GM12865 (cell line): ENCODE results near the gene PTMA.
"Not testable (repeated sequence)": the region's sequence is repeated elsewhere in the genome, so short reads cannot be mapped to it uniquely, and the experiment has no call there.

Experiments
- DNase-seq: peaks from one replicate; pipeline ENCODE4 v3.0.0; 2010; ENCODE audit warnings: low read depth
- H3K4me3 ChIP-seq: 2 replicates; pipeline ENCODE4 v1.5.1; 2011; ENCODE audit warnings: mild to moderate bottlenecking, low read depth, low read length, control low read depth
- CTCF ChIP-seq: IDR thresholded peaks from 2 replicates; pipeline ENCODE4 v1.5.1; 2011; ENCODE audit warnings: low read length, control low read depth, low read depth, inconsistent platforms; ENCODE audit not compliant: insufficient read depth; ENCODE audit errors: missing control alignments

Gene PTMA

DNA sequence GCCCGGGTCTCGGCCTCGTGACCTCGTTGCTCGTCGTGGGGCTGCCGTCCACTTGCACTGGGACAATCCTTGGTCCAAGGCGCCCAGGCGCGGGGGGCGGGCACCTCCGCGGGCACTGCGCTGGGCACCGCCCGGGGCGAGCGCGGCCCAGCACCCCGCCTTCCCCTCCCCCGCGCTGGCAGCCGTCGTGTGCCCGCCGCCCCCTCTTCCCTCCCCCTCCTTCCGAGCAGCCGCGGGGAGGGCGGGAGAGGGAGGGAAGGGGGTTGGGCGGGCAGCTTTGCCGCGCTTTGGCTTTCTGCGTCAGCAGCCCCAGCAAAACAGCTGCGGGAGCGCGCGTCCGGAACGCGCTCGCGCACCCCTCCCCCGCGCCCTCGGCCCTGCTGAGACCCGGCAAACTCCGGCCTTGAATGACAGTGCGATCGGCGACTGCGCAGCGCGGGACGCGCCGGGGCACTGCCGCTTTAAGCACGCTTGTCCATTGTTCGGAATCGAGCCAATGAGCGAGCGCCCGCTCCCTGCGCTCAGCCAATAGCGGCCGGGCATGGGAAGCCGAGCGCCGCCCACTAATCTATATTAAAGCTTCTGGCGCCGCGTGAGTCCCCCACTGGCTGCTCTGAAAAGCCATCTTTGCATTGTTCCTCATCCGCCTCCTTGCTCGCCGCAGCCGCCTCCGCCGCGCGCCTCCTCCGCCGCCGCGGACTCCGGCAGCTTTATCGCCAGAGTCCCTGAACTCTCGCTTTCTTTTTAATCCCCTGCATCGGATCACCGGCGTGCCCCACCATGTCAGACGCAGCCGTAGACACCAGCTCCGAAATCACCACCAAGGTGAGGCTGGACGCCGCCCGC, at the start of gene PTMA:
TSS of gene PTMA (plus strand) at position 599 of the 846 bp plus-strand sequence. CDS start at position 781, 182 bp downstream.
- TF ChIP-seq CTCF, result no peak
- DNase-seq, result peak; percentile 100

GRCh38 chr2:231660073-231660472, 48.3 kb upstream of the PTMA start:
- not testable (repeated sequence) for H3K4me3 ChIP-seq, DNase-seq

More for the DNA sequence above, at the start of gene PTMA:
- H3K4me3 ChIP-seq, result peak within 1 kb of the TSS; percentile 89

DNA sequence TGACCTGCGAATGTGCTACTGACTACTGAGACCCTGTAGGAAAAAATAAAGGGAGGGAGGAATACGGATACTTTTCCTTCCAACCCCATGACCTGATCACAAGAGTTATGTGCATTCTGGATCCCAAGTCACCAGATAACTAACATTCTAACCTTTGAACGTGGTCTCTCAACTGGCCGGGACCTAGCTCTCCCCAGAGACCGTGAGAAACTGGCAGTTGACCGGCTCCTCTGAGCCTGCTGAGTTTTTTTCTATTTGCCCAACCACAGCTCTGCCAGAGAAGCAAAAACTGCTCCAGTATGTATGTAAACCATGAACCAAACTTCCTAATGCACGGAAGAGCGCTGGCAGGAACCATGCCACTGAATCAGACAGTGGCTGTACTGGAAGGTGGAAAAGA, 47.5 kb upstream of the PTMA start:
- no peak overlapping the region for H3K4me3 ChIP-seq
- no peak for TF ChIP-seq CTCF

DNA sequence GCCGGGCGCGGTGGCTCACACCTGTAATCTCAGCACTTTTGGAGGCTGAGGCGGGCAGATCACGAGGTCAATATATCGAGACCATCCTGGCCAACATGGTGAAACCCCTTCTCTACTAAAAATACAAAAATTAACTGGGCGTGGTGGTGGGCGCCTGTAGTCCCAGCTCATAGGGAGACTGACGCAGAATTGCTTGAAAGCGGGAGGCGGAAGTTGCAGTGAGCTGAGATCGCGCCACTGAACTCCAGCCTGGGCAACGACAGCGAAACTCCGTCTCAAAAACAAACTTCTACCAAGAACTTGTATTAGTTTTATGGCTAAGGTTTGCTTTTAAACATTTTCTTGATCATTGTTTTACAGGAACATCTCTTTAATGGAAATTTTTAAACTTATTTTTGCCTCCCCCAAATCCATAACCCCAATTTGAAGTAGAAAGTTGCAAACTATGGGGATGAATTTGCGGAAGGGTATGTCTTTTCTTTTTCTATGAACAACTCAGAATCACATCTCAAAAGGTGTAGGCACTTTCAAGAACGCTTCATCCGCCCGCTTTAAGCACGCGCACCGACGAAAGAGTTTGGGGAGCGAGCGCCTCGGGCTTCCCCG, 46.8 kb upstream of the PTMA start:
- no peak for TF ChIP-seq CTCF
- H3K4me3 ChIP-seq, result peak overlapping the region; percentile 68

More for the DNA sequence above, 47.5 kb upstream of the PTMA start:
- DNase-seq, result no peak

DNA sequence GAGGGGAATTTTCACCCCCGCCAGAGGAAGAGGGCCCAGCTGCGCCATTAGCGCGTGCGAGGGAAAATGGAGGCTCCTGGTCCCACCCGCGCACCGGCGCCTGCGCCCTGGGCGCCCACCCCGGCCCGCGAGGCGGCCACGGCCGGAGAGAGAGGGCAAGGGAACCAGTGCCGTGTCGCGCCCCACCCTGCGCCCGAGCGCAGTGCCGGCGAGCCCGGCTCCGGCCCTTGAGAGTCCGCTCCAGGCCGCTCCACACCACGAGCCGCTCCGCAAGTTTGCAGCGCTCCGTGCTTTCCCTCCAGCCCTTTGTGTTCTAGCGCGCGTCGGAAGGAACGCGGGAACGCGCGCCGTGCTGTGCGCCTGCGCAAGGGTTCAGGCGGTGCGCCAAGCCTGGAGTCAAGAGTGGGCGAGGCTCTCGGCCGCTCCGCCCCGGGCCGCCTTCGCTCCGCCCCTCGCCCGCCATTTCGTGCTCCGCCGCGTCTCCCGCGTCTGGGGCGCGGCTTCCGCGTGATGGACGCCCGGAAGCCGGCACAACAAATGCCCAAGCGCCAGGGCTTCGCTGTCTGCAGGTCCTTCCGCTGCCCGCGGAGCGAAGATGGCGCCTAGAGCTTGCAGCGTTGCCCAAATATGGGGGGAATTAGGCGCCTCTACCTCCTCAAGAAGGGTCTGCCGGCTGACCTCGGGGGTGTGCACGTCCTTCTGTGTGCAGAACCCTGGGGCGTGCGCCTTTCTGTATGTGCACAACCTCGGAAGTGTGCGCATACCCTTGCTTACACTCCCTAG, 46.1 kb upstream of the PTMA start:
- peak; percentile 100 for DNase-seq
- TF ChIP-seq CTCF, result no peak
- peak overlapping the region; percentile 68 for H3K4me3 ChIP-seq

More for the DNA sequence above, 46.8 kb upstream of the PTMA start:
- no peak for DNase-seq

DNA sequence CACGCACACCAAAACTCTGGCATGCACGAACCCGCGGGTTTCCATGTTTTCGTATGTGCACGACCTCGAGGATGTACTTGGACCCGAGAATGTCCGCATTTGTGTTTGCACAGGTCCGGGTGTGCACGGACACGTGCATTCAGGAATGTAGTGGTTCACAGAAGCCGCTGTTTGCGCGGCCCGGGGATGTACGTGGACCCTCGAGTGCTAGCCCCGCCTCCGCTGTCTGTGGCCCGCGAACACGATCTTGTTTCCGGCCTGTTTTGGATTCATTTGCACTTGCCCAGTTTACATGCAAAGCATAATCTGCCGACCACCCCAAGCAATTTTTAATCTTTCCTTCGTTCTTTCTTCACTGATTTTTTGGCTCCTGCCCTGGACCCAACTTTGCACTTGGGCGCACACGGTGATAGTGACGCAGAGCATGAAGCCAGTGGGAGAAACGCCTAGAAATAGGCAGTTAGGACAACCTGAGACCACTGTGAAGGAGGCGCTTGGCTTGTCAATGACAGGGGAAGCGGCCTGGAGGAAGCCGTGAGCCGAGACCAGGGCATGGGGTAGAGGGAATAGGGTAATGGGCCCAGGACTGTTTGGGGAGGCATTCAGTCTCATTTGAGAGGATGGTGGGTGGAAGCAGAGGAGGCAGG, 45.4 kb upstream of the PTMA start:
- no peak for TF ChIP-seq CTCF
- peak overlapping the region; percentile 66 for H3K4me3 ChIP-seq
- DNase-seq, result no peak
